Stimulated activated naive CD8-positive, alpha-beta T cell treated with anti-CD3 and anti-CD28 coated beads, Interleukin-15, Interleukin-2, amounts not matched to agents 100 U/mL and 50 U/mL, for 24 hours (primary cell): ENCODE data around the gene ST6GALNAC4.
"Not testable (repeated sequence)": the region's sequence is repeated elsewhere in the genome, so short reads cannot be mapped to it uniquely, and the experiment has no call there.

Experiments
- ATAC-seq: fragments of 150-1000 bp; cut with Tn5 transposase; one replicate; pipeline ENCODE4 v1.10.0; 2021
- DNase-seq: peaks from one replicate; pipeline ENCODE4 v3.0.0; 2021

ST6GALNAC4 gene

DNA sequence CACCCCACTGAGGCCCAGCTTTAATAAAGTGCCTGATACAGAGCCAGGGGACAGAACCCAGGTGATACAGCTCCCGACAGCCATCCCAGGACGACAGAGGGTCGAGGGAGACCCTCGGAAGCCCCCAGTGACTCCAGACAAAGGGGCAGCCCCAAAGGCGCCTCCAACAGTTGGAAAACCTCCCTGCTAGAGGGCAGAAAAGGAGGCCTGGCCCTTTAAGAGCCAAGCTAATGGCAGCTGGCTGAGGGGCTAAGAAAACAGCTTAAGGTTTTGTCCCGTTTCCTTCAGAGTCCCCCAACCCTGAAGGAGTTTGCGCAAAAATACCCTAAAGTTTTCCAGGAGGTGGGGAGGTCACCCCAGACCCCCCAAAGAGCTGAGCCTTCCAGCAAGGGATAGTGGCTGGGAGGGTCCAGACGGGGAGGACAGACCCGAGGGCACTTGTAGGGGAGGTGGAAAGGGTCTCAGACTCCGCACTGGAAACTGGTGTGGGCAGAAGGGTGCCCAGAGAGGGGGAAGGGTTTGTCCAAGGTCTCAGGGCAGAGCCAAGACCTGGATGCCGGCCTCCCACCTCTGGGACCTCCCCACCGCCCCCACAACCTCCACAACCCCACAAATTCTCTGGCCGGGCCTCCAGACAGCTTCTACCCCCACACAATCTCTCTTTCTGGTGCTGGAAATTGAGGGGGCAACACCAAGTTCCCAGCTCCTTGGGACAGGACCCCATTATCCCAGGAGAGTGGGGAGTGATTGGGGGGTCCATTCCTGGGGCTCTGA is 31.1 kb downstream of the ST6GALNAC4 start:
- ATAC-seq: no peak
- no peak for DNase-seq

DNA sequence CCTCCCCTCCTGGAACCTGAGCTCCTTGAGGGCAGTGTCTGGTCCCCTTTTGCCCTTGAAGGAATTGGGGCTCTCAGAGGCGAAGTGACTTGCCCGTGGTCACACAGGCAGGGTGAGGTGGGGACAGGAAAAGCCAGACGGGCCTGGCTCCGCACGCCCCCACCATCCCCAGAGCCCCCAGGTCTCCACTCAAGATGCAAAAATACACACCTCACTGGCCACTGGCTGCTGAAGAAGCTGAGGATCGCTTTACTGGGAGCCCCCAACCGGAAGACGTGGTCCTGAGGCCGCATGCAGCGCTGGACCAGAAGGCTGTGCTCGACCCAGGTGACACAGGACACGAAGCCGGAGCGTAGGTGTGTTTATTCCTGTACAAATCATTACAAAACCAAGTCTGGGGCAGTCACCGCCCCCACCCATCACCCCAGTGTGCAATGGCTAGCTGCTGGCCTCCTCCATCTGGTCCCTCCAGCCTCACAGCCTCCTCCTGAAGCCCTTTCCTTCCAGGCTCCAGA is 31.8 kb downstream of the ST6GALNAC4 start:
- DNase-seq (no peak), ATAC-seq (no peak)

DNA sequence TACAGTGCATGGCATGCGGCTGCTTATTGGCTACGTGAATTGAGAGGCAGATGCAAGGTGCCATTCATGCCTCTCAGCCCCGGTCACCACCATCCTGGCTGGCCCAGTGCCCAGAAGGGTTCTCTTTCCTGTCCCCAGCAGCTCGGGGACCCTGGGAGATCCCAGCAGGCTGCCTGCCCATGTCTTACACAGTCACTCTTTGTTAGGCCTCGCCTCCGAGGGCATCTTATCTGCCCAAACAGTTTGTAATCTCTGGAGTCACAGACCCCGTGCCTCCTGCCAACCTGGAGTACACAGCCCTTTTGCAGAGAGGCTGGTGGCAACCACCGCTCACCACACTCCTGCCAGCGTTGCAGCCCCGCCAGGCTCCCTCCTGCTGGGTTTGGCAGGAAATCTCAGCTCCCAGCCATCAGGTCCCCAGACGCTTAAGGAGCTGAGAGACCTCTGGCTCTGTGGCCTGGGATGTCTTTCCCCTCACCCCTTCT is 32.4 kb downstream of the ST6GALNAC4 start:
- ATAC-seq (peak; percentile 20), DNase-seq (no peak)

DNA sequence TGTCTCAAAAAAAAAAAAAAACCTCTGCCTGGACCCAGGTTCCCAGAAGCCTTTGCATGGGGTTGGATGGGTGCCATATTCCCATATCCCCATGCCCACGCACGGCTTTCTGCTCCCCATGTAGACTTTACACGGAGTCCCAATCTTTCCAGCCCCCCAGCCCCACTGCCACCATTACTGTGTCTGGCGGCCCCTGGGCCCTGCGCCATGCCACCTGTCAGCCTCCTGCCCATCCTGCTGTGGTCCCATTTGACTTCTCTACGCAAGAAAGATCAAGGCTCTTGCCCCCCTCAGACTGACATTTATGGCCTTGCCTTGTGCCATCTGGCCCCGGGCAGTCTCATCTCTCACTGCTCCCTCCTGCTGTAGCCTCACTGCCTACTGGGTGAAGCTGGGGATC is 32.9 kb downstream of the ST6GALNAC4 start:
- DNase-seq (no peak), ATAC-seq (no peak)

DNA sequence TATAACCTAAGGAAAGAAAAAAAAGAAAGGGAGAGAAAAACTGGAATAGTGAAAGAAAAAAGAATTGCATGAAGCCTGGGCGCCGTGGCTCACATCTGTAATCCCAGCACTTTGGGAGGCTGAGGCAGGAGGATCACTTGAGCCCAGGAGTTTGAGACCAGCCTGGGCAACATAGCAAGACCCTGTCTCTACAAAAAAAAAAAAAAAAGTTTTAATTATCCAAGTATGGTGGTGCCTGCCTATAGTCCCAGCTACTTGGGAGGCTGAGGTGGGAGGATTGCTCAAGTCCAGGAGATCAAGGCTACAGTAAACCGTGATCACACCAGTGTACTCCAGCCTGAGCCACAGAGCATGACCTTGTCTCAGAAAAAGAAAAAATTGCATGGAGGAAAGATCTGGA is 35.1 kb downstream of the ST6GALNAC4 start:
- not testable (repeated sequence) for ATAC-seq, DNase-seq

DNA sequence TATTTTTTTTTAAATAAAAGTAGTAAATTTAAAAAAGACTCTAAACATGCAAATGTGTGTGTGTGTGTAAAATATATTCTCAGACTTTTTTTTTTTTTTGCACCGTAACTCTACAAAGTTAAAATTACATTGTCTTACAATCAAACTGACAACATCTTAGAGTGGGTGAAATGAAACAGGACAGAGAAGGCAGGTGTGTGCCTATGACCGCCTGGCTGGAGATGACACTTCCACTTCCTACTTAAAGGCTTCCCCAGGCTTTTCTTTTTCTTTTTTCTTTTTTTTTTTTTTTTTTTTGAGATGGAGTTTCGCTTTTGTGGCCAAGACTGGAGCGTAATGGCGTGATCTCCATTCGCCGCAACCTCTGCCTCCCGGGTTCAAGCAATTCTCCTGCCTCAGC is 36.7 kb downstream of the ST6GALNAC4 start:
- ATAC-seq: no peak

DNA sequence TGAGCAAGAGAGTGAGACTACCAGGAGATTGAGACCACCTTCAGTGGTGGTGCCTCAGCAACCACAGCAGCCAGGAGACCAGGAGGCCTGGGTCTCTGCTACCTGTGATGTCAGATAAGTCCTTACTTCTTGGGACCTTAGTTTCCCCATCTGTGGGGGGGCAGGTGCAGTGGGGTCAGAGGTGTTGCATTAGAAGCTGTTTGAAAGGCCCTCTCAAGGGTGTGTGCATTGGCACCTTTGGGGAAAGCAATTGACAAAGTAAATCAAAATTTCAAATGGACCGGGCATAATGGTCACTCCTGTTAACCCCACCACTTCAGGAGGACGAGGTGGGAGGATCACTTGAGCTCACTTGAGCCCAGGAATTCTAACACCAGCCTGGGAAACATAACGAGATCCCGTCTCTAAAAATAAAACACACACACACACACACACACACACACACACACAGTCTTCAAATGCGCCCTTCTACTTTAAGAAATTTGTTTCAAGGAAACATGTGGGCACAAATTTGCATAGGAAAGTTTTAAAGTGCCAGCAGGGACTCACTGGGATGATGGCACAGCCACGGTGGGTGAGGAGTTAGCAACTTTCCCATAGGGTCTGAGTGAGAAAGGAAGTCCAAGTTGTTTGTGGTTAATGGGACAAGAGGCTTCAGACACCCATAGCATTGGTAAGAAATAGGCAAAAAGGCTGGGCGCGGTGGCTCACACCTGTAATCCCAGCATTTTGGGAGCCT is 38.0 kb downstream of the ST6GALNAC4 start:
- ATAC-seq: no peak
- no peak for DNase-seq

More for the DNA sequence above, 36.7 kb downstream of the ST6GALNAC4 start:
- no peak for DNase-seq

DNA sequence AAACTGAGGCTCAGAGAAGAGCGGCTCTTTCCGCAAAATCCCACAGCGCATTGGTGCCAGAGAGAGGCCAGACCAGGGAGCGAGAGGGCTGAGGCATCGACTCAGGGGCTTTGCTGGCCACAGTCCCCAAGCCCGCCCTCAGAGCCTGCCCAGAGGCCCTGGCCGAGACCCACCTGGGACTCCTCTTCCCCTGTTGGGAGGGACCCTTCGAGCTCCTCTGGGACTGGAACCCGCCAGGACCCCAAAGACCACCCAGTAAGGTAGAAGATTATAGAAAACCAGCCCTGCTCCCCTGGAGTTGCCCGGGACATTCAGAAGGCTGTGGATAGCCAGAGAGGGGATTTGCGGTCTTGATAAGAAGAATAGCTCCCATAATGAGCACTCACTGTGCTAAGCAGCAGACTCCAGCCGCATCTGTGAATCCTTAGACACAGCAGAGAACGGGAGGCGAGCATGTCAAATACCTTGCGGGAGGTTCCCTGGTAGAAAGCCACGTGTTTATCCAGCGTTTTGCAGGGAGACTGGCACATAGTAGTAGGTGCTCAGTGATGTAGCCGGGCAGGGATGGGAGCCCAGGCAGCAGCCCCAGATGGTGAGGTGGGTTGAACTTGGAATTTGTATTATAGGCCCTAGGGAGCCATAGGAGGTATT is 38.7 kb downstream of the ST6GALNAC4 start:
- ATAC-seq (no peak), DNase-seq (no peak)

DNA sequence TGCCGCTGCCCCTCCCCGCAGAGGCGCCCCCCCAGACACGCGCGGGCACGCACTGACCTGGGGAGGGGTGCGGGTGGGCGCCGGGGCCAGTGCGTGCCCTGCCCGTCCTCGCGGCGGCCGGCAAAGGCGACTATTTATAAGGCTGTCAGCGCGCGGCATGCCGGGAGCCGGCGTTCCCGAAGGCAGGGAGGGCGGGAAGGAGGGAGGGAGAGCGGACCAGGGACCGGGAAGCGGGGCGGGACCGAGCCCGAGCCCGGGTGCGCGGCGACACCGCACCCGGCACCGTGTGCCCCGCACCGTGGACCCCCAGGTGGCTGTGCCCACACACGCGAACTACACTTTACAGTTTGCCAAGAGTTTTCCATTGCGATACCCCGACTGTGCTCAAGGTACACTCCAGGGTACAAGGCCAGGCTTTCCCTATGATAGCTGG is 39.3 kb downstream of the ST6GALNAC4 start, which contains the start of gene AK1:
Gene AK1 (minus strand): TSS at position 110 of the 433 bp plus-strand sequence. CDS start 3,058 bp downstream, outside the sequence.
- no peak for ATAC-seq
- DNase-seq: no peak

DNA sequence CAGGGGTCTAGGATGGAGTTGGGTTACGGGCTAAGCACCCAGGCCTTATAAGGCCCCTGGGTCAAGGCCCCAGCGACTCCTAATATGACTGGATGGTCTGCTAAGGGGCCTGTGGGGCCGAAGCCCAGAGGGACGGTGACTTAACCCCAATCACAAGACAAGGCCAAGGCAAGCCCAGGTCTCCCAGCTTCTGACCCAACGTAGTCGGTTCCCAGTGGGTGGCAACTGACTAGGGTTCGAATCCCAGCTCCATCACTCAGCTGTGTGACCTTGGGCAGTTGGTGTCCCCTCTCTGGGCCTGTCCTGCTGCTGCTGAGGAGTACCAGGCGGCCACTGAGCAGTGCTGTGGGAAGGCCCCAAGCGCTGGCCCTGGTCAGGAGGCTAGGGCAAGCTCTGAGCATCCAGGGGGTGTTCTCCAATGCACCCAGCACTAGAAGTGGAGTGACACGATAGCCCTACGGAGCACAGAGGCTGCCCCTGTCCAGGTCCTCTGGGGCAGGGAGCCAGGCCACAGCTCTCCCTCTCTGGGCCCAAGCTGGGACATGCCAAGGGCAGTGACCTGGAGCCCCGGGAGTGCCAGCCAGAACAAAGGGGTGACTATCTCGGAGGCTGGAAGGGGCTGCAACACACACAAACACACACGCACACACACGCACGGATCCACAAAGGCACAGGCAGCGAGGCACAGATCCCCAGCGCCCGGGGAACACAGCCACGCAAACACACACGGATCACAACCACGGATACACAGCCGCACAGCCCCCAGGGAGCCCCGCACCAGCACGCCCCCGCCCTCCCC is 39.9 kb downstream of the ST6GALNAC4 start:
- ATAC-seq: no peak
- DNase-seq: no peak

DNA sequence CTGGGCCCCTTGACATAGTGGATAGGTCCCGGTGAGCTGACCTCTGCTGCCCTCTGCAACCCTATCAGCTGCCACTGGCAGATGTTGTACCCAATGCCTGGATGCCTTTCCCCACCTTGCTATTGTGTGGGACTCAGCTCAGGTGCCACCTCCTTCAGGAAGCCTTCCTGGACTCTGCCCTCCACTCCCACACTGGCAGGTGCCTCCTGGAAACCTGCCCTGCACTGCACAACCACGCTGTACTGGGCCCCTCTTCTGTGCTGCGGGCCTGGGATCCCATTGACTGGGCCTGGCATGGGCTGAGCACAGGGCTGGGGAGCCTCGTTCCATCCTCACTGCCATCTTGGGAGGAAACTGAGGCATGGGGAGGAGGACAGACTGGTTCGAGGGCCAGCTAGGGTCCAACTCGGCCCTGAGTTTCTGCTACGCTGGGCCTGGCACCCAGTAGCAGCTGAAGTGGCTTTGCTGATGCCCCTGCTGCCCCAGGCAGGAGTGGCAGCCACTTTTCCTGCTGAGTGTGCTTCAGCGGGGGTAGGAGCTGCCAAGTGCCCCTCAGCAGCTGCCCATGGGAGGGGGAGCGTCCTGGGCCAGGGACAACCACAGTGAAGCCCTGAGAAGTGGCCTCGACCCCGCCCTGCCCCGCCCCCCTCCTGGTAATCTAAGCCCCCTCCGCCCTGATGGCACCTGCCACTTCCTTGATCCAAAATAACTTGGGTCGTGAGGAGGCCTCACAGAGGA is 40.6 kb downstream of the ST6GALNAC4 start:
- DNase-seq (no peak), ATAC-seq (no peak)

DNA sequence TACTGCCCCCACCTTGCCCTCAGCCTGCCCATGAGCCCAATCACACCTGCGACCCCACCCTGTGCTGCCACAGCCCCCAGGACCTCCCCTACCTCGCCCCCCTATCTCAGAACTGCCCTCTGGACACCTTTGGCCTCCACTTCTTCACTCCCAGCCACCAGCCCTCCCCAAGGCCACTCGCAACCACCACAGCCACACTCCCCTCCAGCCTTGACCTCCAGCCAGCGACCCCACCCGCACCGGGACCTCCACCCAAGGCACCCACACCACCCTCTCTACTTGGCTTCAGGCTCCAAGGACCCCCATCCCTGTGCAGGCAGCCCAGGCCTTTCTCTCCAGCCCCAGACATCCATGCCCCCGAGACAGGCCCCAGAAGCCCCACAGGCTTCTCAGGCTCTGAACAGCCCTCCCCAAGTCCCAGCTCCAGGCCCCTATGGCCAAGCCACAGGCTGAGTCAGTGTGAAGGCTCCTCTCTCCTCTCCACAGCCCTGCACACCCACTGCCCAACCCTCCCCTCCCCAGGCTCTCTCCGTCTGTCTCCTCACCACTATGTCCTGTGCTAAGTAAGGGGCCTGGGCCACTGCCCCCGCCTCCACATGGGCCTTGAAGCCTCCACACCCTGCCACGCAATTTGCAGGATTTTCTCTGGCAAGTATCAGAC is 41.4 kb downstream of the ST6GALNAC4 start:
- DNase-seq (no peak), ATAC-seq (no peak)

DNA sequence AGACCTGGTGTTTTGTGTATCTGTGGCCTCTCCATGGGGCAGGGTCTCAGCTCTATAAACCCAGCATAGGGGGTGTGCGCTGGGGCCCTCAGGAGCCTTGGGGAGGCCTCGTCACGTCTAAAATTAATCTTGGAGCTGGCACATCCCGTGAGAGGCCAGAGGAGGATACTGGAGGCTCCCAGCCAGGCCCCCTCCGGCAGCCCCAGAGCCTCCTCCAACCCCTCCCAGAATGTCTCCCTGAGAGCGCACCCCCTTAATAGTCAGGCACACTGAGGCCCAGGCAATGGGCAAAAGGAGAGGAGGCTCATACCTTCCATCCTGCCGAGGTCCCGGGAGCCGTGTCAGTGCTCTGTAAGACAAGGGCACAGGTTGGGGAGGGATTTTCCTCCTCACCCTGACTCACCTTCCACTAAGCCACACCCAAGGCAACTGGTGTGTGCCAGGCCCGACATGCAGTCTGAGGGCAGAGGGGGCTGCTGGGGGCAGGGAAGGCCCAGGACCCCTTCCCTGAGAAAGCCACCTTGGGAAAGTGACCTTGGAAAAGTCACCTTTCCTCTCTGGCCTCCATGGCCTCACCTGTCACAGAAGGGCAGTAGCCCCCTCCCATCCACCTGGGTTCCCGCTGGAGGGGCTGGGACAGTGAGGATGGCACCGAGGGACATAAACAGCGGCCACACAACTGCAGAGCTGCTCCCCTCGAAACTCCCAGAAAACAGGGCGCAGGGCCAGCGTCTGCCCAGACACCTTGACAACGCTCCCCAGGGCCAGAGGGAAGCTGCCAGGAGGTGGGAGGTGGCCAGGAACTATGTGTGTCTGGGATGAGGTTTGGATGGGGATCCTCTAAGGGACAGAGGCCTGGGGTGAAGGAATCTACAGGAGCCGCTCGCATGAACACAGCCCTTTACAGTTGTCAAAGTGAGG is 42.3 kb downstream of the ST6GALNAC4 start:
- DNase-seq: no peak
- ATAC-seq: no peak

DNA sequence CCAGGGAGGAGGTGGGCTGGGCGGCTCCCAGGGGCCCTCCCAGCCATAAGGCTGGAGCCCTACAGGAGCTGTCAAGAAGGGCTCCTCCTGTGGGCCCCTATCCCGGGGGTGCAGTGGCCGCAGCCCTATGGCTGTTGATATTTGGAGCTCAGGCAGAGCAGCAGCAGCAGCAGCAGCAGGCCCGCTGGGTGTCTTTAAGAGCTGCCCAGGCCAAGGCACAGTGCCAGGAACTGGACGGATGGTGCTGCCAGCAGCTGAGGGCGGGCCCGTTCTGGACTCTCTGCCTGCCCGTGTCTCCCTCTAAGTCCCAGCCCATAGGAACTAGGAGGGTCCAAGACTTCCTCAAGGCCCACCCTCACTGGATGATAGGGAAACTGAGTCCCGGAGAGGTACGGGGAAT is 43.0 kb downstream of the ST6GALNAC4 start:
- DNase-seq (no peak), ATAC-seq (no peak)

DNA sequence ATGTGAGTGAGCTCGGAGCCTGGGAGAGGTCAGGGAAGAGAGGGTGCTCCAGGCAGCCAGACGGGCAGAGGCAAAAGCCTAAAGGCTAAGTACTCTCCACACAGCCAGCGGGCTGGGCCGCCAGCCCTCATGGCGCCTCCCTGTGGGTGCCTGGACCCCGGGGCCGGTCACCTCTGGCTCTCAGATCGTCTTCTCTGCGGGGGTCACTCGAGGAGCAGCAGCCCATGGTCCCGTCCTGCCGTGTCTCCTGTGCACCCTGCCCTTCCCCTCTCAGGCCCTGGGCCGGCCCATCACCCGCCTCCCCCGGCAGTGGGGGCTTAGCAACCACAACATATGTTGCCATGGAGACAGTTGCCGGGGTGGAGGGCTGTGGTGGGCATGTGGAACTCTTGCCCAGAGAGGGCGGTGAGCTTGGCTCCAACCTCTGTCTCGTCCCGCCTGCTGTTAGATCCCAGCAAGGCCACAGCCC is 43.6 kb downstream of the ST6GALNAC4 start:
- DNase-seq (no peak), ATAC-seq (no peak)

DNA sequence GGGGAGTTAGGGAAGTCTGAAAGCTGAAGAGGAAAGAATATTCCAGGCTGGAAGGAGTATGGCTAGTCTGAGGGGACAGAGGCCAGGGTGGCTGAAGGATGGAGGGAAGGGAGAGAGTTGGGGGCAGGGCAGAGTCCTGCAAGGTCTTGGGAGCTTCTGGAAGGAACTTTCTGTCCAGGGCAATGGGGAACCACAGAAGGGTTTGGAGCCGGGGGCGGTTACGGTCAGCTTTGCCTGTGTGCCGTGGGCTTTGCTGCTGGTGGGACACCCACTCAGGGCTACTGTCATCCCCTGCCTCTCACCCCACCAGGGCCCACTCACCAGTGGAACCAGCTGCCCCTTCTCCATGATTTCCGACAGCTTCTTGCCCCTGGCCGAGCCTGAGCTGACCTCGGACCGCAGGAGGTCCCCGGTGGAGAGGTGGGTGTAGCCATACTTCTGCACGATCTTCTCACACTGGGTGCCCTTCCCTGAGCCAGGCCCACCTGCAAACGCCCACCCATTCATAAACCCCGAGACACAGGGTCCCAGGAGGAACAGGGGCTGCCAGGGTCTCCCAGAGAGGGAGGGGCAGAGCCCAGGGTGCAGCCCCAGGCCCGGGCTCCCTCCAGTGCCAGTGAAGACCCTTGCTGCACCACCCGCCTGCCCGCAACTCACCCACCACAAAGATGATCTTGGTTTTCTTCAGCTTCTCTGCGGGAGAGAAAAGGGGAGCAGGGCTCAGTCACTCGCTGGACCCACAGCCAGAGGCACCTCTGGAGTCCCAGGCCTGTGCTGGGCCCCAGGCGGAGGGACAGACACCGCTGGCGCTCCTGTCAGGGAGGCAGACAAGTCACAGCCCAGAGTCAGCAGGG is 44.2 kb downstream of the ST6GALNAC4 start:
- no peak for DNase-seq
- no peak for ATAC-seq

DNA sequence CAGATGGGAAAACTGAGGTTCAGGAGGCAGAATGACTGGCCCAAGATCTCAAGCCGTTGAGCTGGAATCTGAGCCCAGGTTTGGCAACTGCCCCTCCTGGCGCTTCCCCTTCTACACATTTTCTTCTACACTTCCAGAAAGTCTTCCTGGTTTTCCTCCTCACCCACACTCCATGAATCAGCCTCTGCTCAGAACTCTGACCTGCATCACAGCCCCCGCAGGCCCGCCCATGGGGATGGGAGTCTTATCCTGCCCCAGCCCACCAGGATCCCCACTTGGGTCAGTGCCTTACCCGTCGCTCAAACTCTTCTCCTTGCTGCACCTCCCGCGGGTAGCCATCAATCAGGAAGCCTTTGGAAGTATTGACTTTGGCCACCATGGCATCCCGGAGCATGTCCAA is 45.3 kb downstream of the ST6GALNAC4 start:
- ATAC-seq (no peak), DNase-seq (no peak)

DNA sequence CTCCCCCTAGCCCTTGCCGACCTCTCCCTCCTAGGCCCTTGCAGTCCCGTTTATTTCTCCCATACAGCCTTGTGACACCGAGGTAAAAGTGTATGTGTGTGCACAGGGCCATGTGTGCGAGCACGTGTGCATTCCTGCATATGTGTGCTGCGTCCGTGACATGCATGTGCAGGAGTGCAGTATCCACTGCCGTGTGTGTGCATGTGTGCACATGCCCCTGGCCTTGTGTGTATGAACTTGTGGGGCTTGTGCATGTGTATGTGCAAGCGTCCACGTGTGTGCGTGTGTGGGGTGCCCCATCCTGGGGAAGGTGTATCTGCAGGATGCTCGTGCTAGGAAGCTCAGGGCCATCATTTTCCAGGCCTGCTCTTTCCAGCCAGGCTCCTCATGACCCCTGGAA is 46.0 kb downstream of the ST6GALNAC4 start:
- DNase-seq: no peak

More for the DNA sequence above, 46.0 kb downstream of the ST6GALNAC4 start:
- no peak for ATAC-seq
